Cardiac muscle cell (in vitro differentiated cells and primary cell): ENCODE data around the gene YEATS2. TPM values are rescaled to one million over a fixed set of nuclear protein-coding genes. Genes with fewer than 3 reads are reported as not detected.

ENCODE experiments used
- DNase-seq, 2 donors: peaks; one replicate each; pipeline versions ENCODE4 v3.0.0 to v3.0.0-alpha.2; 2010 to 2017; ENCODE audit warnings: low read depth in 1 of 2, low spot score in 1 of 2
- H3K27ac ChIP-seq: fragments of 200-600 bp; sonication (generic); 2 replicates; pipeline ENCODE4 v1.5.1; 2016
- H3K27me3 ChIP-seq: fragments of 200-600 bp; sonication (generic); 2 replicates; pipeline ENCODE4 v1.6.0; 2016; ENCODE audit warnings: control low read depth
- H3K36me3 ChIP-seq: fragments of 200-600 bp; sonication (generic); 2 replicates; pipeline ENCODE4 v1.5.1; 2016; ENCODE audit warnings: control low read depth
- H3K4me1 ChIP-seq: fragments of 200-600 bp; sonication (generic); 2 replicates; pipeline ENCODE4 v1.8.1; 2017; ENCODE audit warnings: low read depth, mild to moderate bottlenecking, mixed run types
- H3K4me3 ChIP-seq: fragments of 200-600 bp; sonication (generic); 2 replicates; pipeline ENCODE4 v1.5.1; 2016; ENCODE audit warnings: mild to moderate bottlenecking
- H3K9me3 ChIP-seq: fragments of 200-600 bp; sonication (generic); 2 replicates; pipeline ENCODE4 v1.5.1; 2017; ENCODE audit warnings: low read depth, mild to moderate bottlenecking, control low read depth
- polyA plus RNA-seq: library from polyadenylated mRNA; unstranded; fragments of >200 nt; fragmentation: Nextera tagmentation; extraction: Ambion mirVana; gene quantifications from 2 replicates; pipeline ENCODE4 v1.2.1, GENCODE V29; 2016
- total RNA-seq: library from RNA; depleted of rRNA; stranded (reverse); fragments of >200 nt; gene quantifications from 2 replicates; pipeline ENCODE4 v1.2.3, GENCODE V29; 2016
- TF ChIP-seq, protein P1 (sequence below): IDR thresholded peaks from 2 replicates; pipeline ENCODE4 v1.5.1; 2012; ENCODE audit warnings: low read depth, mild to moderate bottlenecking, low read length

The YEATS2 gene
- total and polyA plus RNA-seq, 2 experiments from 2014 or later, result 15.7 to 34.9 TPM

GRCh38 chr3:183808355-183808754 lies 110.8 kb downstream of the YEATS2 start:
- DNase-seq, result no peak
- TF ChIP-seq, protein P1, sequence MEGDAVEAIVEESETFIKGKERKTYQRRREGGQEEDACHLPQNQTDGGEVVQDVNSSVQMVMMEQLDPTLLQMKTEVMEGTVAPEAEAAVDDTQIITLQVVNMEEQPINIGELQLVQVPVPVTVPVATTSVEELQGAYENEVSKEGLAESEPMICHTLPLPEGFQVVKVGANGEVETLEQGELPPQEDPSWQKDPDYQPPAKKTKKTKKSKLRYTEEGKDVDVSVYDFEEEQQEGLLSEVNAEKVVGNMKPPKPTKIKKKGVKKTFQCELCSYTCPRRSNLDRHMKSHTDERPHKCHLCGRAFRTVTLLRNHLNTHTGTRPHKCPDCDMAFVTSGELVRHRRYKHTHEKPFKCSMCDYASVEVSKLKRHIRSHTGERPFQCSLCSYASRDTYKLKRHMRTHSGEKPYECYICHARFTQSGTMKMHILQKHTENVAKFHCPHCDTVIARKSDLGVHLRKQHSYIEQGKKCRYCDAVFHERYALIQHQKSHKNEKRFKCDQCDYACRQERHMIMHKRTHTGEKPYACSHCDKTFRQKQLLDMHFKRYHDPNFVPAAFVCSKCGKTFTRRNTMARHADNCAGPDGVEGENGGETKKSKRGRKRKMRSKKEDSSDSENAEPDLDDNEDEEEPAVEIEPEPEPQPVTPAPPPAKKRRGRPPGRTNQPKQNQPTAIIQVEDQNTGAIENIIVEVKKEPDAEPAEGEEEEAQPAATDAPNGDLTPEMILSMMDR, result no peak
- Histone ChIP-seq H3K36me3 (peaks cover 60% of the 10 kb centered on the region), H3K27me3 (no peaks in the 10 kb centered on the region), H3K9me3 (no peaks in the 10 kb centered on the region), H3K27ac (no peak overlapping the region), H3K4me1 (no peaks in the 10 kb centered on the region), H3K4me3 (no peak overlapping the region)

GRCh38 chr3:183809270-183809669 lies 111.7 kb downstream of the YEATS2 start:
- H3K27me3 ChIP-seq, result no peaks in the 10 kb centered on the region
- no peak overlapping the region for H3K27ac ChIP-seq
- H3K36me3 ChIP-seq, result peaks cover 53% of the 10 kb centered on the region
- no peaks in the 10 kb centered on the region for H3K4me1 ChIP-seq
- DNase-seq, result no peak
- TF ChIP-seq, protein P1, result no peak
- H3K9me3 ChIP-seq, result no peaks in the 10 kb centered on the region
- no peak overlapping the region for H3K4me3 ChIP-seq

GRCh38 chr3:183810643-183811594 lies 113.3 kb downstream of the YEATS2 start:
- Histone ChIP-seq H3K4me1 (no peaks in the 10 kb centered on the region), H3K4me3 (no peak overlapping the region), H3K27me3 (no peaks in the 10 kb centered on the region), H3K36me3 (peaks cover 42% of the 10 kb centered on the region), H3K9me3 (no peaks in the 10 kb centered on the region), H3K27ac (no peak overlapping the region)
- DNase-seq, result no peak
- TF ChIP-seq, protein P1, result no peak

DNA sequence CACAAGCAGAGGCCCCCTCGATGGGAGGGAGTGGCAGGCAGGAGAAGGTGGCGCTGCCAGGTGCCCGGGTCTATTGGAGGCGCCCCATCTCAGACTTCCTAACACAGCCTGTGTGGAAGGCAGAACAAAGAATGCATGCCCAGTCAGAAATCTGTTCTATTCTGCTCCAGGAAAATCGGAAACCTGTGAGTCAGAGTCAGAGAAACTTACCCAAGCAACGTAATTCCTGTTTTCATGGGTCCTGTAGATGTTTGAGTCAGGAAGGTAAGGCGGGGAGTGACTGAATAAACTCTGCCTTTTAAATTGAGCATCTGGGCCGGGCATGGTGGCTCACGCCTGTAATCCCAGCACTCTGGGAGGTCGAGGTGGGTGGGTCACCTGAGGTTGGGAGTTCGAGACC lies 114.0 kb downstream of the YEATS2 start:
- no peak for DNase-seq
- Histone ChIP-seq H3K4me1 (no peaks in the 10 kb centered on the region), H3K4me3 (no peak overlapping the region), H3K27ac (no peak overlapping the region), H3K9me3 (no peaks in the 10 kb centered on the region), H3K36me3 (peaks cover 35% of the 10 kb centered on the region), H3K27me3 (no peaks in the 10 kb centered on the region)
- TF ChIP-seq, protein P1, result no peak

DNA sequence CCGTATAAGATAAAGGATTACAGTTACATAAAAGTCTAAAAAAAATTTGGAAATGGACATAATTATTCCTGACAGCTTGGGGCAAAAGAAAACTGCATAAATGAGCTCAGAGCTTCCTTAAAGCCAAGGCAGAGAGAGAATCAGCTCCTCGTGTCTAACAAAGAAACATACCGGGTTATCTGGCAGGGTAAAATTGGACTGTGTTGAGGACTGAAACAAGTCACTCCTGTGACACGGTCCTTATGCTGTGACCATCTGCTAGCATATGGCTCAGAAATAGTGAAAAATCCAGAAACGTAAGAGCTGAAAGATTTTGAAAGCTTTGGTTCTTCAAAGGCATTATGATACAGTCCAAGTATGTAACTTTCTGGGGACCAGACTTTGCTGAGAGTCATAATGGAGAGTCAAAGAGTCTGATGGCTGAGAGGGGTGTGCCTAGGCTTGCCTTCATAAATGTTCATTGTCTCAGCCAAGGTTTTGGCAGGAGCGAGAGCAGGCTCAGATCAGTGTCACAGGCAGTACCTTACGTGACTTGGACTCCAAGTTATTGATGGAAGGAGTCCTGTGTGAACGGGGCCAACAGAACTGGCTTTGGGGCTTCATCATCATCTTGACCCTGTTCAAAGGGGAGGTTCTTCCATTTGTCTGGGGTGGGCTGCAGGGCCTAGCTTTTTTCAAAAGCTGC lies 115.3 kb downstream of the YEATS2 start:
- Histone ChIP-seq H3K4me1 (no peaks in the 10 kb centered on the region), H3K9me3 (no peaks in the 10 kb centered on the region), H3K4me3 (no peak overlapping the region), H3K27ac (no peak overlapping the region), H3K36me3 (peaks cover 30% of the 10 kb centered on the region), H3K27me3 (no peaks in the 10 kb centered on the region)
- DNase-seq, result no peak
- TF ChIP-seq, protein P1, result no peak
